G401.6 (cell line): ENCODE results near the gene FOXN1.
"Not testable (repeated sequence)": the region's sequence is repeated elsewhere in the genome, so short reads cannot be mapped to it uniquely, and the experiment has no call there.

Source experiments
- FAIRE-seq: peaks from 2 replicates; lab custom pipeline; 2012; peaks lifted over from hg19 to GRCh38; lab: Jason Lieb, UNC

FOXN1 gene

GRCh38 chr17:28500712-28501379, 5.3 kb upstream of the FOXN1 start:
- no peak for FAIRE-seq

- FAIRE-seq: no peak
Observed at GRCh38 chr17:28501421-28502284, 4.5 kb upstream of the FOXN1 start.

GRCh38 chr17:28503420-28503819, 2.7 kb upstream of the FOXN1 start:
- FAIRE-seq: no peak

- FAIRE-seq: no peak
Observed at GRCh38 chr17:28506763-28507487, 777 bp downstream of the FOXN1 start.

GRCh38 chr17:28507567-28508203, 1.5 kb downstream of the FOXN1 start:
- FAIRE-seq: no peak

- FAIRE-seq: no peak
Observed at GRCh38 chr17:28508211-28508724, 2.1 kb downstream of the FOXN1 start.

GRCh38 chr17:28509789-28510188, 3.6 kb downstream of the FOXN1 start:
- FAIRE-seq: no peak

- no peak for FAIRE-seq
Observed at GRCh38 chr17:28511858-28512461, 5.8 kb downstream of the FOXN1 start.

- no peak for FAIRE-seq
Observed at GRCh38 chr17:28513476-28513875, 7.3 kb downstream of the FOXN1 start.

GRCh38 chr17:28514561-28515002, 8.4 kb downstream of the FOXN1 start:
- no peak for FAIRE-seq

- no peak for FAIRE-seq
Observed at GRCh38 chr17:28515518-28515917, 9.4 kb downstream of the FOXN1 start.

- FAIRE-seq: no peak
Observed at GRCh38 chr17:28518132-28518531, 12.0 kb downstream of the FOXN1 start.

- FAIRE-seq: no peak
Observed at GRCh38 chr17:28518578-28518977, 12.4 kb downstream of the FOXN1 start.

GRCh38 chr17:28519236-28519635, 13.1 kb downstream of the FOXN1 start:
- no peak for FAIRE-seq

GRCh38 chr17:28520687-28521086, 14.5 kb downstream of the FOXN1 start:
- FAIRE-seq: no peak

- FAIRE-seq: no peak
Observed at GRCh38 chr17:28521311-28522085, 15.3 kb downstream of the FOXN1 start.

GRCh38 chr17:28522281-28522680, 16.1 kb downstream of the FOXN1 start:
- not testable (repeated sequence) for FAIRE-seq

GRCh38 chr17:28523186-28523585, 17.0 kb downstream of the FOXN1 start:
- FAIRE-seq: no peak

GRCh38 chr17:28523876-28524275, 17.7 kb downstream of the FOXN1 start:
- FAIRE-seq: no peak

GRCh38 chr17:28524476-28525424, 18.6 kb downstream of the FOXN1 start:
- no peak for FAIRE-seq
